ENCODE results near the gene GLIS1. TPM values are rescaled to one million over a fixed set of nuclear protein-coding genes. Genes with fewer than 3 reads are reported as not detected.

Gene GLIS1
- polyA plus RNA-seq, 1 donor (not counting 4 experiments of a cell fraction or from before 2014, with no cell fraction given) = not detected

DNA sequence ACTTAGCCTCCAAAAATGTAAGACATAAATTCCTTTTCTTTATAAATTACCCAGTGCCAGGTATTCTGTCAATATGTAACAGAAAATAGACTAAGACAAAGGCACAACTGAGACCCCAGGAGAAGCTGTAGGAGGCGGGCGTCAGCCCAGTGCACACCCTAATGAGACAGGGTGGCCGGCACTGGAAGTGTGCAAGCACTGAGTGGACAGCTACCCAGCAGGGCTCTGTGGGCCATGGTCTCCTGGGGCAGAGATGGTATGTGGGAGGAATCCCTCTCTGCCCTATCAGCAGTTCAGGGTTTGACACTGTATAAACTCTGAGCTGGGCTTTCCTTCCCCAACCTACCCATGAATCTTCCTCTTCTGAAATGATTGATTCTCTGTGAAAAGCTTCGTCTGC is 139.5 kb downstream of the GLIS1 start:
- H3K4me3 ChIP-seq (ENCODE audit: control insufficient read depth in 2 of 3, extremely low read depth in 1 of 3, insufficient read depth in 2 of 3, low read depth in 1 of 3, low read length in 3 of 3) = no peak overlapping the region
- H3K4me1 ChIP-seq (ENCODE audit: control insufficient read depth, extremely low read depth, insufficient read depth, low read length) = no peaks in the 10 kb centered on the region
- no peak overlapping the region for H3K27ac ChIP-seq (ENCODE audit: control insufficient read depth, insufficient read depth, low read length)
- H3K9me1 ChIP-seq (ENCODE audit: control insufficient read depth, extremely low read depth, insufficient read depth, low read length) = no peaks in the 10 kb centered on the region
- H3K79me2 ChIP-seq (ENCODE audit: control insufficient read depth, insufficient read depth, low read length) = no peaks in the 10 kb centered on the region
- no peaks in the 10 kb centered on the region for H3K9me3 ChIP-seq (ENCODE audit: control insufficient read depth, low read depth, low read length)
- DNase-seq (ENCODE audit: low read depth, low spot score) (no peak), FAIRE-seq (no peak)
- H3K27me3 ChIP-seq (ENCODE audit: control insufficient read depth, extremely low read depth, insufficient read depth, low read length) = no peaks in the 10 kb centered on the region
- no peaks in the 10 kb centered on the region for H4K20me1 ChIP-seq (ENCODE audit: control insufficient read depth, extremely low read depth, insufficient read depth, low read length)
- H3K9ac ChIP-seq (ENCODE audit: control insufficient read depth, extremely low read depth, insufficient read depth, low read length) = no peak overlapping the region
- no peak overlapping the region for H3K4me2 ChIP-seq (ENCODE audit: control insufficient read depth, extremely low read depth, insufficient read depth, low read depth, low read length)
- dilution Hi-C loops (cut with MboI; ENCODE audit: extremely low pct_ligation_motif_present, low sequenced_read_pairs) = no loop called here
- H3K36me3 ChIP-seq (ENCODE audit: control insufficient read depth in 2 of 2, extremely low read depth in 1 of 2, insufficient read depth in 2 of 2, low read length in 2 of 2) = no peaks in the 10 kb centered on the region
- no peak overlapping the region for H2AFZ ChIP-seq (ENCODE audit: control insufficient read depth, low read length)
- TF ChIP-seq EZH2 (IDR thresholded peaks at IDR 0.05; ENCODE audit: low read length) = no peak
- TF ChIP-seq, protein P1, sequence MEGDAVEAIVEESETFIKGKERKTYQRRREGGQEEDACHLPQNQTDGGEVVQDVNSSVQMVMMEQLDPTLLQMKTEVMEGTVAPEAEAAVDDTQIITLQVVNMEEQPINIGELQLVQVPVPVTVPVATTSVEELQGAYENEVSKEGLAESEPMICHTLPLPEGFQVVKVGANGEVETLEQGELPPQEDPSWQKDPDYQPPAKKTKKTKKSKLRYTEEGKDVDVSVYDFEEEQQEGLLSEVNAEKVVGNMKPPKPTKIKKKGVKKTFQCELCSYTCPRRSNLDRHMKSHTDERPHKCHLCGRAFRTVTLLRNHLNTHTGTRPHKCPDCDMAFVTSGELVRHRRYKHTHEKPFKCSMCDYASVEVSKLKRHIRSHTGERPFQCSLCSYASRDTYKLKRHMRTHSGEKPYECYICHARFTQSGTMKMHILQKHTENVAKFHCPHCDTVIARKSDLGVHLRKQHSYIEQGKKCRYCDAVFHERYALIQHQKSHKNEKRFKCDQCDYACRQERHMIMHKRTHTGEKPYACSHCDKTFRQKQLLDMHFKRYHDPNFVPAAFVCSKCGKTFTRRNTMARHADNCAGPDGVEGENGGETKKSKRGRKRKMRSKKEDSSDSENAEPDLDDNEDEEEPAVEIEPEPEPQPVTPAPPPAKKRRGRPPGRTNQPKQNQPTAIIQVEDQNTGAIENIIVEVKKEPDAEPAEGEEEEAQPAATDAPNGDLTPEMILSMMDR (optimal IDR thresholded peaks at IDR 0.05 in 1 of 3, IDR thresholded peaks at IDR 0.05 in 1 of 3, conservative IDR thresholded peaks at IDR 0.05 in 1 of 3; ENCODE audit: extremely low read depth in 1 of 3, insufficient read depth in 2 of 3, low read length in 3 of 3) = no peak

DNA sequence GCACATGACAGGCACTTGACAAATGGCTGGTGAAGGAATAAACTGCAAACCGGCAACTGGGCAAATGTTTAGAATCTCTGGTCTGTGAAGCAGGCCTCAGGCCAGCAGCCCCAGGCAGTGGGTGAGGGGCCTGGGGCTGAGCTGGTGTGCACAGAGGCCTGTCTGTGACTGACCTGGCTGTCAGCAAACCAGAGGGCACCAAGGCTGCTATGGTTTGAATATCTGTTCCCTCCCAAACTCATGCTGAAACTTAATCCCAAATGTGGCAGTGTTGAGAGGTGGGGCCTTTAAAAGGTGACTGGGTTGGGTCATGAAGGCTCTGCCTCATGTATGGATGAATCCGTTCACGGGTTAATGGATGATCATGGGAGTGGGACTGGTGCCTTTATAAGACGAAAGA is 140.0 kb downstream of the GLIS1 start:
- dilution Hi-C loops (cut with MboI; ENCODE audit: extremely low pct_ligation_motif_present, low sequenced_read_pairs) = no loop called here
- DNase-seq (ENCODE audit: low read depth, low spot score) (no peak), FAIRE-seq (no peak)
- Histone ChIP-seq H3K79me2 (ENCODE audit: control insufficient read depth, insufficient read depth, low read length) (no peaks in the 10 kb centered on the region), H3K36me3 (ENCODE audit: control insufficient read depth in 2 of 2, extremely low read depth in 1 of 2, insufficient read depth in 2 of 2, low read length in 2 of 2) (no peaks in the 10 kb centered on the region), H3K9me3 (ENCODE audit: control insufficient read depth, low read depth, low read length) (no peaks in the 10 kb centered on the region), H2AFZ (ENCODE audit: control insufficient read depth, low read length) (no peak overlapping the region), H3K9ac (ENCODE audit: control insufficient read depth, extremely low read depth, insufficient read depth, low read length) (no peak overlapping the region), H4K20me1 (ENCODE audit: control insufficient read depth, extremely low read depth, insufficient read depth, low read length) (no peaks in the 10 kb centered on the region), H3K9me1 (ENCODE audit: control insufficient read depth, extremely low read depth, insufficient read depth, low read length) (no peaks in the 10 kb centered on the region), H3K27me3 (ENCODE audit: control insufficient read depth, extremely low read depth, insufficient read depth, low read length) (no peaks in the 10 kb centered on the region), H3K27ac (ENCODE audit: control insufficient read depth, insufficient read depth, low read length) (no peak overlapping the region), H3K4me2 (ENCODE audit: control insufficient read depth, extremely low read depth, insufficient read depth, low read depth, low read length) (no peak overlapping the region), H3K4me3 (ENCODE audit: control insufficient read depth in 2 of 3, extremely low read depth in 1 of 3, insufficient read depth in 2 of 3, low read depth in 1 of 3, low read length in 3 of 3) (no peak overlapping the region), H3K4me1 (ENCODE audit: control insufficient read depth, extremely low read depth, insufficient read depth, low read length) (no peaks in the 10 kb centered on the region)
- TF ChIP-seq EZH2 (IDR thresholded peaks at IDR 0.05; ENCODE audit: low read length) = no peak
- TF ChIP-seq, protein P1 (optimal IDR thresholded peaks at IDR 0.05 in 1 of 3, IDR thresholded peaks at IDR 0.05 in 1 of 3, conservative IDR thresholded peaks at IDR 0.05 in 1 of 3; ENCODE audit: extremely low read depth in 1 of 3, insufficient read depth in 2 of 3, low read length in 3 of 3) = no peak

Measured in keratinocyte (primary cell).